Body of pancreas (tissue), 4 donors: ENCODE data around the gene NDC80.

Source experiments
- CTCF ChIP-seq, 7 experiments: fragments of 450-650 bp in 4 of 7; fragments of 200-600 bp in 3 of 7; sonication (generic) in 3 of 7; IDR thresholded peaks; one replicate each; pipeline ENCODE4 v1.5.1; 2016 to 2019; ENCODE audit warnings: antibody characterized with exemption in 7 of 7
- POLR2A ChIP-seq, 3 donors: fragments of 450-650 bp; IDR thresholded peaks; one replicate each; pipeline ENCODE4 v1.6.1; 2016; ENCODE audit warnings: antibody characterized with exemption in 3 of 3, mild to moderate bottlenecking in 2 of 3

- no peak for TF ChIP-seq CTCF (IDR thresholded peaks at IDR 0.05)
- TF ChIP-seq POLR2A (IDR thresholded peaks at IDR 0.05) = no peak
Observed at GRCh38 chr18:2653467-2653866, 82.1 kb downstream of the NDC80 start.
